ENCODE data around the gene B9D1. TPM values are rescaled to one million over a fixed set of nuclear protein-coding genes. Genes with fewer than 3 reads are reported as not detected.

B9D1 gene
- total RNA-seq, 1 donor = 21.0 TPM

GRCh38 chr17:19407601-19408345 lies 45.2 kb upstream of the B9D1 start:
- TF ChIP-seq CTCF (IDR thresholded peaks at IDR 0.05; ENCODE audit: extremely low read depth, low read depth, low read length) = no peak
- no peak overlapping the region for H3K27ac ChIP-seq (ENCODE audit: low read depth, low read length)
- no peak overlapping the region for H3K4me2 ChIP-seq (ENCODE audit: insufficient read depth, low read length)
- no peaks in the 10 kb centered on the region for H4K20me1 ChIP-seq (ENCODE audit: insufficient read depth, low read length)
- no peaks in the 10 kb centered on the region for H3K79me2 ChIP-seq (ENCODE audit: insufficient read depth, low read length)
- no peak overlapping the region for H3K4me3 ChIP-seq (ENCODE audit: insufficient read depth, low read length)
- no peaks in the 10 kb centered on the region for H3K9me3 ChIP-seq (ENCODE audit: low read depth, low read length)
- H3K4me1 ChIP-seq (ENCODE audit: insufficient read depth, low read length) = peaks cover 16% of the 10 kb centered on the region
- peak; percentile 46 for DNase-seq (ENCODE audit: insufficient read length, low spot score, missing footprints)
- H3K36me3 ChIP-seq (ENCODE audit: insufficient read depth, low read length) = no peaks in the 10 kb centered on the region
- no peaks in the 10 kb centered on the region for H3K27me3 ChIP-seq (ENCODE audit: insufficient read depth, low read length)
- H2AFZ ChIP-seq (ENCODE audit: low read length) = no peak overlapping the region

- H3K36me3 ChIP-seq (ENCODE audit: insufficient read depth, low read length) = no peaks in the 10 kb centered on the region
- no peaks in the 10 kb centered on the region for H4K20me1 ChIP-seq (ENCODE audit: insufficient read depth, low read length)
- no peaks in the 10 kb centered on the region for H3K79me2 ChIP-seq (ENCODE audit: insufficient read depth, low read length)
- H3K27ac ChIP-seq (ENCODE audit: low read depth, low read length) = no peak overlapping the region
- H3K27me3 ChIP-seq (ENCODE audit: insufficient read depth, low read length) = no peaks in the 10 kb centered on the region
- H3K9me3 ChIP-seq (ENCODE audit: low read depth, low read length) = no peaks in the 10 kb centered on the region
- no peak overlapping the region for H2AFZ ChIP-seq (ENCODE audit: low read length)
- no peak overlapping the region for H3K4me2 ChIP-seq (ENCODE audit: insufficient read depth, low read length)
- no peak overlapping the region for H3K4me3 ChIP-seq (ENCODE audit: insufficient read depth, low read length)
- TF ChIP-seq CTCF (IDR thresholded peaks at IDR 0.05; ENCODE audit: extremely low read depth, low read depth, low read length) = no peak
- DNase-seq (ENCODE audit: insufficient read length, low spot score, missing footprints) = no peak
- peaks cover 9% of the 10 kb centered on the region for H3K4me1 ChIP-seq (ENCODE audit: insufficient read depth, low read length)
Observed at GRCh38 chr17:19405114-19405513, 42.6 kb upstream of the B9D1 start.

GRCh38 chr17:19404264-19404663 lies 41.7 kb upstream of the B9D1 start:
- H3K36me3 ChIP-seq (ENCODE audit: insufficient read depth, low read length) = no peaks in the 10 kb centered on the region
- no peak overlapping the region for H3K27ac ChIP-seq (ENCODE audit: low read depth, low read length)
- no peaks in the 10 kb centered on the region for H3K9me3 ChIP-seq (ENCODE audit: low read depth, low read length)
- no peaks in the 10 kb centered on the region for H3K79me2 ChIP-seq (ENCODE audit: insufficient read depth, low read length)
- no peak overlapping the region for H3K4me2 ChIP-seq (ENCODE audit: insufficient read depth, low read length)
- H3K4me3 ChIP-seq (ENCODE audit: insufficient read depth, low read length) = no peak overlapping the region
- no peak overlapping the region for H2AFZ ChIP-seq (ENCODE audit: low read length)
- no peaks in the 10 kb centered on the region for H4K20me1 ChIP-seq (ENCODE audit: insufficient read depth, low read length)
- DNase-seq (ENCODE audit: insufficient read length, low spot score, missing footprints) = peak; percentile 62
- H3K27me3 ChIP-seq (ENCODE audit: insufficient read depth, low read length) = no peaks in the 10 kb centered on the region
- H3K4me1 ChIP-seq (ENCODE audit: insufficient read depth, low read length) = peaks cover 2% of the 10 kb centered on the region
- TF ChIP-seq CTCF (IDR thresholded peaks at IDR 0.05; ENCODE audit: extremely low read depth, low read depth, low read length) = no peak

- no peak for TF ChIP-seq CTCF (IDR thresholded peaks at IDR 0.05; ENCODE audit: extremely low read depth, low read depth, low read length)
- Histone ChIP-seq H3K79me2 (ENCODE audit: insufficient read depth, low read length) (no peaks in the 10 kb centered on the region), H3K4me2 (ENCODE audit: insufficient read depth, low read length) (no peak overlapping the region), H3K27ac (ENCODE audit: low read depth, low read length) (no peak overlapping the region), H3K9me3 (ENCODE audit: low read depth, low read length) (no peaks in the 10 kb centered on the region), H3K36me3 (ENCODE audit: insufficient read depth, low read length) (no peaks in the 10 kb centered on the region), H3K4me3 (ENCODE audit: insufficient read depth, low read length) (no peak overlapping the region), H4K20me1 (ENCODE audit: insufficient read depth, low read length) (no peaks in the 10 kb centered on the region), H3K4me1 (ENCODE audit: insufficient read depth, low read length) (peaks cover 8% of the 10 kb centered on the region), H3K27me3 (ENCODE audit: insufficient read depth, low read length) (no peaks in the 10 kb centered on the region), H2AFZ (ENCODE audit: low read length) (no peak overlapping the region)
- no peak for DNase-seq (ENCODE audit: insufficient read length, low spot score, missing footprints)
Observed at GRCh38 chr17:19403021-19403420, 40.5 kb upstream of the B9D1 start.
